Hepatocyte (in vitro differentiated cells): ENCODE measurements around the gene OTOP3.

Source experiments
- EZH2 ChIP-seq: fragments of 200-600 bp; sonication (generic); IDR thresholded peaks from 2 replicates; pipeline ENCODE4 v1.6.1; 2016; ENCODE audit warnings: antibody characterized with exemption, mild to moderate bottlenecking, borderline replicate concordance
- EZH2phosphoT487 ChIP-seq: fragments of 200-600 bp; sonication (generic); IDR thresholded peaks from one replicate; pipeline ENCODE4 v1.6.1; 2018; ENCODE audit warnings: antibody characterized with exemption, mild to moderate bottlenecking, low read depth, moderate library complexity; ENCODE audit not compliant: unreplicated experiment, severe bottlenecking
- TF ChIP-seq, protein P1 (sequence below): fragments of 200-600 bp; sonication (generic); IDR thresholded peaks from 2 replicates; pipeline ENCODE4 v1.5.1; 2016; ENCODE audit warnings: antibody characterized with exemption, mild to moderate bottlenecking; ENCODE audit not compliant: poor library complexity

DNA sequence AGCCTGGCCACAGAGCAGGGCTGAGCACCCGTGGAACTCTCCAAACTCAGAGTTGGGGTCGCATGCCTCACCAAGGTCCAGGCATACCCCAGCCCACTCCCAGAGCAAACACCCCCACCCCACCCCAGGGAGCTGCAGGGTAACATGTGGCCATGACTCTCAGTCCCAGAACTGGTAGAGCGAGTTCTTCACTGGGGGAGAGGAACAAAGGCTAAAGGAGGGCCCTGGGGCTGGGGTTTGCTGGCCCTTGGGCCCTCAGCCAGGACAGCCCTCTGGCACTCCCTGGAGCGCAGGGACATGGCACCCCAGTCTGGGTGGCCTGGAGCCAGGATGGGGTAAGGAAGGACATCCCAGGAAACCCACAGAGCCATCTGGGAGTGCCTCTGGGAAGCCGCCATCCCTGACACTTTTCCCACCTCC is 32.7 kb downstream of the OTOP3 start:
- TF ChIP-seq, protein P1, sequence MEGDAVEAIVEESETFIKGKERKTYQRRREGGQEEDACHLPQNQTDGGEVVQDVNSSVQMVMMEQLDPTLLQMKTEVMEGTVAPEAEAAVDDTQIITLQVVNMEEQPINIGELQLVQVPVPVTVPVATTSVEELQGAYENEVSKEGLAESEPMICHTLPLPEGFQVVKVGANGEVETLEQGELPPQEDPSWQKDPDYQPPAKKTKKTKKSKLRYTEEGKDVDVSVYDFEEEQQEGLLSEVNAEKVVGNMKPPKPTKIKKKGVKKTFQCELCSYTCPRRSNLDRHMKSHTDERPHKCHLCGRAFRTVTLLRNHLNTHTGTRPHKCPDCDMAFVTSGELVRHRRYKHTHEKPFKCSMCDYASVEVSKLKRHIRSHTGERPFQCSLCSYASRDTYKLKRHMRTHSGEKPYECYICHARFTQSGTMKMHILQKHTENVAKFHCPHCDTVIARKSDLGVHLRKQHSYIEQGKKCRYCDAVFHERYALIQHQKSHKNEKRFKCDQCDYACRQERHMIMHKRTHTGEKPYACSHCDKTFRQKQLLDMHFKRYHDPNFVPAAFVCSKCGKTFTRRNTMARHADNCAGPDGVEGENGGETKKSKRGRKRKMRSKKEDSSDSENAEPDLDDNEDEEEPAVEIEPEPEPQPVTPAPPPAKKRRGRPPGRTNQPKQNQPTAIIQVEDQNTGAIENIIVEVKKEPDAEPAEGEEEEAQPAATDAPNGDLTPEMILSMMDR, result no peak
- no peak for TF ChIP-seq EZH2
- TF ChIP-seq EZH2phosphoT487, result no peak
